Small intestine (tissue), 7 donors: ENCODE results near the gene TCEAL8. TPM values are rescaled to one million over a fixed set of nuclear protein-coding genes. Genes with fewer than 3 reads are reported as not detected.

Experiments
- DNase-seq, 2 donors: peaks; one replicate each; pipeline versions ENCODE4 v3.0.0 to v3.0.0-alpha.2; 2013
- FAIRE-seq: peaks from 2 replicates; lab custom pipeline; 2012; peaks lifted over from hg19 to GRCh38; lab: Jason Lieb, UNC
- H3K27ac ChIP-seq, 3 donors: one replicate each; pipeline ENCODE4 v1.5.1; 2013; ENCODE audit warnings: low read length in 2 of 3, mild to moderate bottlenecking in 2 of 3, control low read depth in 1 of 3, inconsistent platforms in 1 of 3, low read depth in 1 of 3, moderate library complexity in 1 of 3
- H3K27me3 ChIP-seq, 3 donors: one replicate each; pipeline ENCODE4 v1.6.1; 2013; ENCODE audit warnings: low read length in 3 of 3, inconsistent platforms in 1 of 3; ENCODE audit not compliant: control insufficient read depth in 3 of 3, insufficient read depth in 3 of 3
- H3K36me3 ChIP-seq, 3 donors: one replicate each; pipeline ENCODE4 v1.6.1; 2013; ENCODE audit warnings: low read length in 3 of 3, inconsistent platforms in 1 of 3, low read depth in 1 of 3, mild to moderate bottlenecking in 1 of 3, moderate library complexity in 1 of 3; ENCODE audit not compliant: control insufficient read depth in 3 of 3, insufficient read depth in 2 of 3
- H3K4me1 ChIP-seq, 3 donors: one replicate each; pipeline ENCODE4 v1.6.1; 2013; ENCODE audit warnings: low read length in 2 of 3, inconsistent platforms in 1 of 3, low read depth in 1 of 3, mild to moderate bottlenecking in 1 of 3, moderate library complexity in 1 of 3; ENCODE audit not compliant: control insufficient read depth in 3 of 3, insufficient read depth in 2 of 3
- H3K4me3 ChIP-seq, 3 donors: one replicate each; pipeline ENCODE4 v1.5.1; 2013; ENCODE audit warnings: low read length in 3 of 3, control low read depth in 1 of 3, inconsistent platforms in 1 of 3, low read depth in 1 of 3, mild to moderate bottlenecking in 1 of 3, moderate library complexity in 1 of 3
- H3K9me3 ChIP-seq, 2 donors: one replicate each; pipeline ENCODE4 v1.6.1; 2013; ENCODE audit warnings: low read depth in 1 of 2, low read length in 1 of 2; ENCODE audit not compliant: control insufficient read depth in 2 of 2, insufficient read depth in 1 of 2
- WGBS, 3 donors: extraction: QIAGEN DNeasy Blood & Tissue Kit; methylation state at CpG; one replicate each; pipeline ENCODE4 v1.1.7; 2013; 5-methylcytosine and 5-hydroxymethylcytosine counted together
- polyA plus RNA-seq, 4 donors: library from polyadenylated mRNA; stranded (reverse) in 3 of 4; unstranded in 1 of 4; fragments of 200-250 nt in 3 of 4; fragments of 120-200 nt in 1 of 4; gene quantifications; one replicate each; pipeline versions ENCODE4 v1.2.1 to v1.2.3, GENCODE V29; 2013
- donor health status: healthy with polysubstance abuse.
- donor health status: control.
- donor health status: control.
- donor health status: Bipolar disorder and iron deficiency.
- donor health status: healthy.

The TCEAL8 gene
- polyA plus RNA-seq, 4 donors: 24.8 to 119 (median 47.5) TPM

DNA sequence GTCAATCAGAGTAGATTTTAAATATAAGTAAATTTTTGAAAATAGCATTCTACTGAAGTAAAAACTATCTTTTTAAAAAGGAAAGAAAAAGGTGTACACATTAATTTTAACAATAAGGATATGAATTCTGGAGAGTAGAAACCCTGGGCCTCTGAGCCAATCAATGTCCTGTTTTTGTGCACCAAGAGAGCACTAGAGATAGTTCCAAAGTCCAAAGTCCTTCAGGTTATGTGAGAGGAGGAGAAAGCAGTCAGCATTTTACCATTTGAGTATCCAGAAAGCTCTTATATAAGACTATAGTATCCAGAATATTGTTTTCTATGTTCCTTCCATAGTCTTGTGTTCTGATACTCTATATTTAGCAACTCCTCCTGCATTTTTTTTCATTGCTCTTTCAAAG, 3.3 kb upstream of the TCEAL8 start:
- H3K4me1 ChIP-seq: peaks cover 0 to 13% (median 0%) of the 10 kb centered on the region in 3 donors
- no peaks in the 10 kb centered on the region for H3K27me3 ChIP-seq
- no peaks in the 10 kb centered on the region for H3K36me3 ChIP-seq
- peak overlapping the region in 1 of 3 donors; percentile 37 for H3K27ac ChIP-seq
- DNase-seq (peak; percentile 38 to 58), FAIRE-seq (no peak)
- H3K9me3 ChIP-seq: no peaks in the 10 kb centered on the region
- no peak overlapping the region for H3K4me3 ChIP-seq

- no peak for FAIRE-seq
- Histone ChIP-seq H3K9me3 (no peaks in the 10 kb centered on the region), H3K27me3 (no peaks in the 10 kb centered on the region), H3K27ac (peak overlapping the region in 1 of 3 donors; percentile 37), H3K36me3 (peaks cover 0 to 7% (median 0%) of the 10 kb centered on the region in 3 donors), H3K4me3 (no peak overlapping the region), H3K4me1 (peaks cover 0 to 13% (median 0%) of the 10 kb centered on the region in 3 donors)
- no peak for DNase-seq
Measured at GRCh38 chrX:103256651-103257050, 1.7 kb upstream of the TCEAL8 start.

DNA sequence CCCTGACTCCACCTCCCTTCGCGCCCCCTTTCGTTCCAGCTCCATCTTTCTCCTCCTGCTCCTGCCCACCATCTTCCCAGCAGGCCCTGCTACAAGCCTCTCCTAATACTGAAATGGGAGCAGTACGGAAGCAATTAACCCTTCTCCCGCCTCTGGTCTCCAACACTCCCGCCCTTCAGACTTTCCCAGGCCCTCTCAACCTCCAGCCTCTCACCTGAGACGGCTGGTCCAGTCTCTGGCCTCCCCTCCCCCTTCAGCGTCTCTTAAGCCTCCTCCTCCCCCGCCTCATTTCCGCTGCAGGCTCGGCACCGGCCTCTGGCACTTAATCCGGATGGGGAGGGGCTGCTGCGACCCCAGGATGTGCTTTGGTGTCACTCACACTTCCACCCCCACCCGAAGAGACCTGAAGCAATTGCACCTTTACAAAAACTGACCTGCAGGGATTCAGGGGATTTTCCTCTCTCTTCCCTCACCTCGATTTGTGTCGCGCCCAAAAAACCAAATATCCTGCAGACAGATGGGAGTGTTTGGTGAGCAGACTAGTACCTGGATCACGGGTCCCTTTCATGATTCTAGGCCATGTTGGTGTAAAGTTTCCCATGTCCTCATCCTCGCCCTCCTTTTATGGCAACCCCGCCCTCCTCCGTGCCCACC, 657 bp downstream of the TCEAL8 start:
- FAIRE-seq (no peak), DNase-seq (peak; percentile 41 to 71)
- H3K9me3 ChIP-seq: no peaks in the 10 kb centered on the region
- peaks cover 0 to 13% (median 0%) of the 10 kb centered on the region in 3 donors for H3K4me1 ChIP-seq
- H3K27ac ChIP-seq: peak overlapping the region; percentile 2 to 87 (median 85)
- no peaks in the 10 kb centered on the region for H3K27me3 ChIP-seq
- peaks cover 0 to 9% (median 0%) of the 10 kb centered on the region in 3 donors for H3K36me3 ChIP-seq
- 1 to 23% (median 13%) methylated on average over 19 to 22 of the region's 22 CpGs for WGBS, 3 donors
- peak overlapping the region; percentile 48 to 64 (median 57) for H3K4me3 ChIP-seq

DNA sequence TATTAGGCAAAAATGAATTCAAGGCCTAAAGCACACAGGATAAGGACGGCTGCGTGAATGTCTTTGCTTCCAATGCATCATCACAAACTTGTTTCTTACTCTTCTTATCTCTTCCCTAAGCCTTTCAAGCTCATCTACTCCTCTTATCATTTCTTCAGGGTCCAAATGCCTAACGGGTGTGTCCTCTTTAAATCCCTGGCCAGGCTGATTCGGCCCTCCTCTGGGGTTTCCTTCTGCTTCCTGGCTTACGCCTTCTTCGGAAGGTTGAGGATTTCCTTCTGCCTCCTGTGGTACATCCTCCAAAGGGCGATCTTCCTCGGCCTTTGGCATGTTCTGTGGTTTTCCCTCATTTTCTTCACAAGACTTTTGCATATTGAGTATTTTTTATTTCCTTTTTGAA, 1.3 kb downstream of the TCEAL8 start:
- 28 to 59% (median 31%) methylated on average over 8 of the region's 8 CpGs for WGBS, 3 donors

DNA sequence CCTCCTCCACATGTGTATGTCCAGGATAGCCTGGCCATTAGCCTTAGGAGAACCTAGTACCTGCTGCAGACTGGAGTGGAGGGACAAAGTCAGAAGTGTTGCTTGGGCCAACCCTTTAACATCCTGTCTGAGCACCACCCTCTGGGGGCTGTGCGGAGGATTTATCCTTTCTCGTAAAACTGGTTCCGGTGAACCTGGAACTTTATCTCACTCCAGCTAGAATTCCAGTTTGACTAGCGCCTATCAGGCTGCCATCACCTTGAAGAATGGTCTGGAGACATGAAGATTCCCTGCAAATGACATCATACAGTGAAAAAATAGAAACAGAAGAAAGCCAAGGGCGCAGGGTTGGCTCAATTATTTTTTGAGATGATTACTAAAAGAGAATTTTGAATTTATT, 4.0 kb downstream of the TCEAL8 start:
- no peak for FAIRE-seq
- H3K4me1 ChIP-seq: no peaks in the 10 kb centered on the region
- H3K4me3 ChIP-seq: no peak overlapping the region
- no peak overlapping the region for H3K27ac ChIP-seq
- H3K36me3 ChIP-seq: peaks cover 0 to 9% (median 0%) of the 10 kb centered on the region in 3 donors
- no peaks in the 10 kb centered on the region for H3K9me3 ChIP-seq
- 56 to 76% (median 65%) methylated on average over 5 of the region's 5 CpGs for WGBS, 3 donors
- H3K27me3 ChIP-seq: no peaks in the 10 kb centered on the region
- peak in 1 of 2 donors; percentile 14 for DNase-seq

More for the DNA sequence above, 1.3 kb downstream of the TCEAL8 start:
- Histone ChIP-seq H3K4me1 (peaks cover 0 to 11% (median 0%) of the 10 kb centered on the region in 3 donors), H3K36me3 (peaks cover 0 to 9% (median 0%) of the 10 kb centered on the region in 3 donors), H3K4me3 (peak overlapping the region in 1 of 3 donors; percentile 64), H3K27me3 (no peaks in the 10 kb centered on the region), H3K27ac (peak overlapping the region in 2 of 3 donors; percentile 85 to 87), H3K9me3 (no peaks in the 10 kb centered on the region)
- DNase-seq (peak; percentile 1 to 28), FAIRE-seq (no peak)

GRCh38 chrX:103249805-103250204, 5.2 kb downstream of the TCEAL8 start:
- Histone ChIP-seq H3K4me1 (no peaks in the 10 kb centered on the region), H3K36me3 (peaks cover 0 to 9% (median 0%) of the 10 kb centered on the region in 3 donors), H3K27me3 (no peaks in the 10 kb centered on the region), H3K27ac (no peak overlapping the region), H3K9me3 (no peaks in the 10 kb centered on the region), H3K4me3 (no peak overlapping the region)
- no peak for DNase-seq
- WGBS, 3 donors: 48 to 94% (median 67%) methylated on average over 1 of the region's 1 CpG
- no peak for FAIRE-seq

DNA sequence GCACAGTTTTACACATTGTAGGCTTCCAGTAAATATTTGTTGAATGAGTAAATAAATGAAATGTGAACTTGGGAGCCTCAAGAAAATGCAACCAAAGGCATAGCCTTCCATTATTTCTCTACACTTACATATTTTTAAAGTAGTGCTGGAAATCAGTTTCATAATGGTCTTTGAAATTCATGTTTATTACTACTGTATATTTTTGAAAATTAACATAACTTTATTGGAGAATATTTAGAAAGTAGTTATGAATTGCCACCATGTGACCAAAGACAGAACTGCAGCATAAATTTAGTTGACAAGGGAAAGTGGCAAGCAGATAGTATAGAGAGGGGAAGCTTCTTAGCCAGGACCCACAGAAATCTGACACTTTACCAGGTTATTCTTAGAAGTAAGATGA, 6.4 kb downstream of the TCEAL8 start:
- no peaks in the 10 kb centered on the region for H3K9me3 ChIP-seq
- no peaks in the 10 kb centered on the region for H3K4me1 ChIP-seq
- DNase-seq (peak; percentile 12 to 32), FAIRE-seq (no peak)
- no peak overlapping the region for H3K4me3 ChIP-seq
- peaks cover 0 to 9% (median 0%) of the 10 kb centered on the region in 3 donors for H3K36me3 ChIP-seq
- no peaks in the 10 kb centered on the region for H3K27me3 ChIP-seq
- H3K27ac ChIP-seq: no peak overlapping the region

- H3K27me3 ChIP-seq: no peaks in the 10 kb centered on the region
- H3K27ac ChIP-seq: no peak overlapping the region
- no peak for DNase-seq
- FAIRE-seq: no peak
- no peak overlapping the region for H3K4me3 ChIP-seq
- H3K4me1 ChIP-seq: no peaks in the 10 kb centered on the region
- H3K36me3 ChIP-seq: no peaks in the 10 kb centered on the region
- H3K9me3 ChIP-seq: no peaks in the 10 kb centered on the region
Measured at GRCh38 chrX:103240155-103240554, 14.8 kb downstream of the TCEAL8 start.

- no peak for FAIRE-seq
Measured at GRCh38 chrX:103236296-103236695, 18.7 kb downstream of the TCEAL8 start.

More at GRCh38 chrX:103236296-103236695, 18.7 kb downstream of the TCEAL8 start:
- WGBS, 3 donors: 50 to 90% (median 75%) methylated on average over 1 of the region's 1 CpG
- Histone ChIP-seq H3K36me3 (no peaks in the 10 kb centered on the region), H3K9me3 (no peaks in the 10 kb centered on the region), H3K27ac (no peak overlapping the region), H3K4me1 (no peaks in the 10 kb centered on the region), H3K27me3 (no peaks in the 10 kb centered on the region), H3K4me3 (no peak overlapping the region)
- no peak for DNase-seq
